ENCODE results near the gene CSTPP1. TPM values are rescaled to one million over a fixed set of nuclear protein-coding genes. Genes with fewer than 3 reads are reported as not detected.

The CSTPP1 gene
- total RNA-seq, 2 experiments from 2014 or later, result 12.8 to 14.4 TPM

DNA sequence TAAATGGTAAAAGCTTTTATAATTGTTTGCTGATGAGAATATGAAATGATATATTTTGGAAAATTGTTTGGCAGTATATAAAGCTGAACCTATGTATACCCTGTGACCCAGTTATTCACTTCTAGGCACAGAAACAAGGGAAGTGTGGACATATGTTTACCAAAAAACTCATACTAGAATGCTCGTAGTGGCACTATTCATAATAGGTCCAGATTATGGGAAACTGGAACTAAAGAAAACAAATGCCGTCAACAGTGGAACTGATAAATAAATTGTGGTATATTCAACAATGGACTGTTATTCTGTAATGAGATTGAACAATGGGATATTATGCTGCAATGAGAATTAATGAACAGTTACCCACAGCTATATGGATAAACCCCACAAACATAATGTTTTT lies 32.8 kb downstream of the CSTPP1 start:
- H3K9me3 Mint-ChIP-seq, result no peaks in the 10 kb centered on the region
- no peak for DNase-seq
- CTCF ChIA-PET, result no interaction called here
- no peaks in the 10 kb centered on the region for H3K4me1 Mint-ChIP-seq (ENCODE audit: low read depth)
- POLR2A ChIA-PET, result no interaction called here
- TF ChIP-seq, protein P1, sequence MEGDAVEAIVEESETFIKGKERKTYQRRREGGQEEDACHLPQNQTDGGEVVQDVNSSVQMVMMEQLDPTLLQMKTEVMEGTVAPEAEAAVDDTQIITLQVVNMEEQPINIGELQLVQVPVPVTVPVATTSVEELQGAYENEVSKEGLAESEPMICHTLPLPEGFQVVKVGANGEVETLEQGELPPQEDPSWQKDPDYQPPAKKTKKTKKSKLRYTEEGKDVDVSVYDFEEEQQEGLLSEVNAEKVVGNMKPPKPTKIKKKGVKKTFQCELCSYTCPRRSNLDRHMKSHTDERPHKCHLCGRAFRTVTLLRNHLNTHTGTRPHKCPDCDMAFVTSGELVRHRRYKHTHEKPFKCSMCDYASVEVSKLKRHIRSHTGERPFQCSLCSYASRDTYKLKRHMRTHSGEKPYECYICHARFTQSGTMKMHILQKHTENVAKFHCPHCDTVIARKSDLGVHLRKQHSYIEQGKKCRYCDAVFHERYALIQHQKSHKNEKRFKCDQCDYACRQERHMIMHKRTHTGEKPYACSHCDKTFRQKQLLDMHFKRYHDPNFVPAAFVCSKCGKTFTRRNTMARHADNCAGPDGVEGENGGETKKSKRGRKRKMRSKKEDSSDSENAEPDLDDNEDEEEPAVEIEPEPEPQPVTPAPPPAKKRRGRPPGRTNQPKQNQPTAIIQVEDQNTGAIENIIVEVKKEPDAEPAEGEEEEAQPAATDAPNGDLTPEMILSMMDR (IDR thresholded peaks at IDR 0.05), result no peak
- no peak overlapping the region for H3K4me3 Mint-ChIP-seq
- intact Hi-C loops (cut with micrococcal nuclease), result no loop called here
- no peaks in the 10 kb centered on the region for H3K27me3 Mint-ChIP-seq
- no peak for ATAC-seq
- H3K27ac Mint-ChIP-seq, result no peak overlapping the region
- peaks cover 3% of the 10 kb centered on the region for H3K36me3 Mint-ChIP-seq (ENCODE audit: low read depth)

DNA sequence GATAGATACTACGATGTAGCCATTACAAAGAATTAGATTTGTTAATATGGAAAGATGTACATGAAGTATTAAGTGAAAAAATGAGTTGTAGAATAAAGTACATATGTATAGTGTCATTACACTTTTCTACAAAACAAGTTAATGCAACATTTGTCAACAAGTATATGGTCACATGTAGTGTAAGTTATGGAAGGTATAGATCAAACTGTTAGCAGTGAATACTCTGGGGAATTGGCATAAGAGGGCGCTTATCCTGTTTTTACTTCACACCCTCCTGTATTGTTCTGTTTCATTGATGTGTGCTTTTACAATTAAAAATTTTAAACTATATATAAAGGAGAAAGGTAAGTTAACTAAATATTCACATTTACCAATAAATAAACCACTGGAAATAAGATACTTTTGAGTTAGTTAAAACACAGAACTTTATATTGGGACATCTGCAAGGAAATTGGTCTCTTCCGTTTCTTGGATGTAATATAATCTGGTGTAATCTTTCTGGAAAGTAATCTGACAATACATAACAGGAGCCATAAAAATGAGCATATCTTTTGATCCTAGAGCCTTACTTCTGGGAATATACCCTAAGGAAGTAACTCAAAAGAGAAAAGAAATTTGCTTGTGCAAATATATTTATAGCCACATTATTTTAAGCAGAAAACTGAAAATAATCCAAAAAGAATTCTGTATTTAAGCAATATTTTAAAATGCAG lies 34.5 kb downstream of the CSTPP1 start:
- intact Hi-C loops (cut with micrococcal nuclease), result no loop called here
- no peaks in the 10 kb centered on the region for H3K9me3 Mint-ChIP-seq
- no peak for ATAC-seq
- no peak for DNase-seq
- H3K27ac Mint-ChIP-seq, result no peak overlapping the region
- ChIA-PET POLR2A (no interaction called here), CTCF (no interaction called here)
- TF ChIP-seq, protein P1 (IDR thresholded peaks at IDR 0.05), result no peak
- no peak overlapping the region for H3K4me3 Mint-ChIP-seq
- peaks cover 6% of the 10 kb centered on the region for H3K4me1 Mint-ChIP-seq (ENCODE audit: low read depth)
- H3K36me3 Mint-ChIP-seq (ENCODE audit: low read depth), result peaks cover 1% of the 10 kb centered on the region
- H3K27me3 Mint-ChIP-seq, result no peaks in the 10 kb centered on the region

DNA sequence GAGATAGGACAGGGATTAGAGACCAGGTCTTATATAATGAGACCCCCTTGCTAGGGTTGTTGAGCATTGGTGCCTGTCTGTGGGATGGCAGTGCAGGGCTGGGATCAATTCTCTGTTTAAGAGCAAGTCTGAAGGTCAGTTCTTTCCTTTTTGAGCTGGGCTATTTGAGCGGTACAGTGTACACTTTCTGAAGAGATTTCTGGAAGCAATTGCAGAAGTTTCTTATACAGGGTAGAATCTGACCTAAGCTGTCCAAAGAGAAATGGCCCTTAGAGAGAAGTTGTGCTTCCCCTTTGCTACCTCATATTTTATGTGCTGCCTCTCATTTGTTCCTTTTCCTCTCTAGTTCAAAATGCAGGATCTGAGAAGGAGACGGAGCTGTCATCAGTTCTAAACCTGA lies 35.8 kb downstream of the CSTPP1 start:
- Mint-ChIP-seq H3K27ac (no peak overlapping the region), H3K27me3 (no peaks in the 10 kb centered on the region), H3K4me1 (ENCODE audit: low read depth) (peaks cover 6% of the 10 kb centered on the region), H3K4me3 (no peak overlapping the region), H3K9me3 (no peaks in the 10 kb centered on the region), H3K36me3 (ENCODE audit: low read depth) (peaks cover 1% of the 10 kb centered on the region)
- no peak for DNase-seq
- TF ChIP-seq, protein P1 (IDR thresholded peaks at IDR 0.05), result no peak
- ATAC-seq, result no peak
- ChIA-PET CTCF (no interaction called here), POLR2A (no interaction called here)
- intact Hi-C loops (cut with micrococcal nuclease), result no loop called here

DNA sequence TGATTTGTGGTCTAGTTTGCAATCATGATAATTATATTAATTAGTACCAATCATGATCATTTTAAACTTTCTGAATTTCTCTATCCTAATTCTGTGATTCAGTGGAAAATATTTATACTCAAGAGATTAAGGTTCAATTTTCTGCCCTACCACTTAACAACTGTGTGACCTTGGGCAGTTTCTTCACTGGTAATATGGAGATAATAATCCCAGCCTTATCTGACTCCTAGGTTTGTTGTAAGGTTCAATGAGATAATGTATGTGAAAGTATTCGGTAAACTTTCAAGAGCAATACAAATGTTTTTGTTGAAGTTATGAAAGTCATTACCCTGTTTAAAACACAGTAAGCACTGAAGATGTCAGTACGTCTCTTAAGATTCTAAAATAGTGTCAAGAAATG lies 36.3 kb downstream of the CSTPP1 start:
- Mint-ChIP-seq H3K27ac (no peak overlapping the region), H3K4me1 (ENCODE audit: low read depth) (peaks cover 6% of the 10 kb centered on the region), H3K27me3 (no peaks in the 10 kb centered on the region), H3K9me3 (no peaks in the 10 kb centered on the region), H3K36me3 (ENCODE audit: low read depth) (peaks cover 1% of the 10 kb centered on the region), H3K4me3 (no peak overlapping the region)
- POLR2A ChIA-PET, result no interaction called here
- TF ChIP-seq, protein P1 (IDR thresholded peaks at IDR 0.05), result no peak
- CTCF ChIA-PET, result interaction anchor here (1.0 kb wide), 1 partner anchor 180 kb away, joined by 3 read pairs; no protein-coding TSS in a partner anchor
- ATAC-seq (no peak), DNase-seq (no peak)
- intact Hi-C loops (cut with micrococcal nuclease), result no loop called here

DNA sequence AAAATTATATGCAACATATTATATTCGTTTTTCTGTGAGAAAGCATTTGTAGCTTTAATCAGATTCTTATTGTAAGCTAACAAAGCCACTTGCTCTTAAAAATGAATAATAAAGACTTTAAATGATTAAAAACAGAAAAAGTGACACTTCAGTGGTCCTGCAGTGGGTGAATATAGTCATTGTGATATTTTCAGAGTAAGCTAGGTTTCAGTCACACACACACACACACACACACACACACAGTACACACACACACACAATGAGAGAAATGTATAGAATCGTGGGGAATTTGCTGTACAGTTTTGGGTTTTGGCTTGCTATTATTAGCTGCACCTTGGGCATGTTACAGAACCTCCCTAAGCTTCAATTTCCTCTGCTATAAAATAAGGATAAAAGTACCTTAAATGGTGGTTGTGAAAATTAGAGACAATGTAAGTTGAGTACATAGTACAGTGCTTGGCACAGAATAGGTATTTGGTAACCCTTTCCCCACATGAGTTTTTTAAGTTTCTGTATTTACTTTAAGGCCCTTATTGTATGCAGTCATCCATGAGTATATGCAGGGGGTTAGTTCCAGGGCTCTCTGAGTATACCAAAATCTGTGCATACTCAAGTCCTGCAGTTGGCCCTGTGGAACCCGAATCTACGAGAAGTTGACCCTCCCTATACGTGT lies 39.8 kb downstream of the CSTPP1 start:
- TF ChIP-seq, protein P1 (IDR thresholded peaks at IDR 0.05), result no peak
- ChIA-PET POLR2A (no interaction called here), CTCF (interaction anchor here (0.6 to 1.7 kb wide), 3 partner anchors 40 to 177 kb away, joined by 3 to 4 read pairs (median 3); partner anchors contain the start of gene CSTPP1)
- Mint-ChIP-seq H3K9me3 (no peaks in the 10 kb centered on the region), H3K4me3 (no peak overlapping the region), H3K36me3 (ENCODE audit: low read depth) (peaks cover 1% of the 10 kb centered on the region), H3K27ac (no peak overlapping the region), H3K27me3 (no peaks in the 10 kb centered on the region), H3K4me1 (ENCODE audit: low read depth) (peaks cover 8% of the 10 kb centered on the region)
- DNase-seq (no peak), ATAC-seq (no peak)
- intact Hi-C loops (cut with micrococcal nuclease), result no loop called here
